SK-MEL-5 (cell line): ENCODE measurements around the gene OGFRL1. TPM values are rescaled to one million over a fixed set of nuclear protein-coding genes. Genes with fewer than 3 reads are reported as not detected.

Source experiments
- DNase-seq: peaks from one replicate; pipeline ENCODE4 v3.0.0-alpha.2; 2016; ENCODE audit warnings: low read depth, low spot score
- in situ Hi-C: cut with HindIII; loops from 2 replicates; pipeline ENCODE4 v1.10.0; 2016; ENCODE audit warnings: low sequenced_read_pairs, high pct_unique_total_duplicates, low pct_unique_long_range_greater_than_20kb
- total RNA-seq: library from RNA; depleted of rRNA; stranded (reverse); fragments of >200 nt; shearing (Covaris generic); gene quantifications from 2 replicates; pipeline ENCODE4 v1.2.3, GENCODE V29; 2014

Gene OGFRL1
- total RNA-seq, 1 experiment from 2014 or later: 6.4 TPM

- in situ Hi-C loops: no loop called here
Measured at GRCh38 chr6:71312089-71312488, 23.5 kb downstream of the OGFRL1 start.

DNA sequence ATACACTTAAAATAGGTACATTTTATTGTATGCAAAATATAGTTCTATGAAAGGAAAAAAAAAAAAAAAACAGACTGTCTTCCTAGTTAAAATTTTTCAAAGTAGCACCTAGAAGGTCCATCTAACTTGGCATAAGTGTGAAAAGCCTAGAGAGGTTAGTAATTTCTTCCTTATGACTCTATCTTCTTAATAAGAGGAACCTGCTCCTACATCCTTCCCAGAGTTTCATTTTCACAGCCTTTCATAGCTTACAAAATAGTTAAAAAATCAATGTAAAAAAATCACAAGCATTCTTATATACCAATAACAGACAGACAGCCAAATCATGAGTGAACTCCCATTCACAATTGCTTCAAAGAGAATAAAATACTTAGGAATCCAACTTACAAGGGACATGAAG, 28.8 kb downstream of the OGFRL1 start:
- no peak for DNase-seq
- in situ Hi-C loops: no loop called here

More at GRCh38 chr6:71312089-71312488, 23.5 kb downstream of the OGFRL1 start:
- DNase-seq: no peak

DNA sequence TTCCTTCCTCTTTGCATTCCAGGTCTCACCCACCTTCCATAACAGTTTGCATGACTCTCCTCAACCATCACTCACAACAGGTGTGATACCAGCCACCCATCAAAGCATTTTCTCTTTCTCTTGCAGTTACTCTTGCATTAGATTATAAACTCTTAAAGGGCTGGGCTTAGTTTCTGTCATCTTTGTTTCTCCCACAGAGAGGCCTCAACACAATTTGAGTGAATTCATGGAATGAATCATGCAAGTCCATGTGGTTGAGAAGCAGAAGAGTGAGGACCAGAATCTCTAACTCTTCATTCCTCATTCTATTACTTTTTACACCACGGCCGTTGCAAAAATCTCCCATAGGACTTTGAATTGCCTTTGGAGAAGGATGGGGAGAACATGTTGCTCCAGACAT, 31.4 kb downstream of the OGFRL1 start:
- in situ Hi-C loops: no loop called here
- no peak for DNase-seq

DNA sequence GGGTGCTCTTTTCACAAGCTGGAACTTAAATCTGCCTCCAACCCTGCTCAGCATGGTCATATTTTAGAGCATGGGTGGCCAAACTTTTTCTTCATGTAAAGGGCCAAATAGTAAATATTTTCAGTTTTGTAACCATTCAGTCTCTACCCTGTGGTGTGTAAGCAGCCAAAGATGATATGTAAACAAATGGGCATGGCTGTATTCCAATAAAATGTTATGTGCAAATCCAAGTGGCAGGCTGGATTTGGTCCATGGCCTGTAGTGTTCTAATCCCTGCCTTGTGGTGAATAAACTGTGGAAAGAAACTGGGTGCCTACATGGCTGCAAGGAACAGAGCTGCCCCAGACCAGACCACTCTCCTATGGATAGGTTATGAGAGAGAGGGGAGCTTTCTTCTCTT, 32.7 kb downstream of the OGFRL1 start:
- no peak for DNase-seq
- in situ Hi-C loops: no loop called here

GRCh38 chr6:71324194-71324785, 35.7 kb downstream of the OGFRL1 start:
- in situ Hi-C loops: no loop called here
- DNase-seq: no peak

- DNase-seq: no peak
- in situ Hi-C loops: no loop called here
Measured at GRCh38 chr6:71326611-71327010, 38.0 kb downstream of the OGFRL1 start.

- in situ Hi-C loops: no loop called here
- no peak for DNase-seq
Measured at GRCh38 chr6:71330501-71330900, 41.9 kb downstream of the OGFRL1 start.

- DNase-seq: no peak
- in situ Hi-C loops: no loop called here
Measured at GRCh38 chr6:71332012-71332411, 43.4 kb downstream of the OGFRL1 start.

GRCh38 chr6:71333050-71333449, 44.4 kb downstream of the OGFRL1 start:
- no peak for DNase-seq
- in situ Hi-C loops: no loop called here

DNA sequence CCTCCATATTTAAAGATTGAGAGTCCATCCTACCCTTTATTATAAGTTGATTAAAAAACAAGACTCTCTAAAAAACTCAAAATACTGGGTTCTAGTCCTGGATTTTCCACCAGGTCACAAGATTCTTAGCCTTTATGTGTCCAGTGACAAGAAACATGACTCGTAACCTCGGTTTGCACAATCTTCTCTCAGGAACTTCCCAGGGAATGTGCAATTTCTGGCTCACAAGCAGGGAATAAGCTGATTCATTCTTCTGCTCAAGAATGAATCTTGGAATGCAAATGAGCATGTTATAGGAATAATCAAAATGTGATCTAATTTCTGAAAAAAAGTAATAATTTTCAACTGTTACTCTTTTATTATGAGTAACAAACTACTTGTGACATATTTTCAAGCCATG, 45.1 kb downstream of the OGFRL1 start:
- in situ Hi-C loops: no loop called here
- DNase-seq: peak; percentile 16

- in situ Hi-C loops: no loop called here
- DNase-seq: no peak
Measured at GRCh38 chr6:71334768-71335167, 46.2 kb downstream of the OGFRL1 start.

DNA sequence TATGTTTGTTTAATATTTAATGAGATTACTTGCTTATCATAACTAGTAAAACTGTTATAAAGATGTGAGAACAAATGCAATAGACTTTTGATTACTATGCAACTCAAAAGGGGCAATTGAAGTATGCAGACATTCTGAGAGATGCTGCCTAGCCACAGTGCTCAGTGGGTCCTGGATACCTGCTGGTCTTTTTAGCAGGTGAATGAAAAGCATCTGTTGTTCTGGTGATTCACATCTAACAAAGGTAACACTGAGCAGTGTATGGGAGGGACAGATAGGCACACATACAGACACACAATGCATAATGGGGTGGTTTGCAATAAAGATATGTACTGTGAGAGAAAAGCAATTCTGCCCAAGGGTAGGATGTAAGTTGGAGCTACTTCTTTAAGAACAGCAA, 46.9 kb downstream of the OGFRL1 start:
- DNase-seq: peak; percentile 52
- in situ Hi-C loops: no loop called here

DNA sequence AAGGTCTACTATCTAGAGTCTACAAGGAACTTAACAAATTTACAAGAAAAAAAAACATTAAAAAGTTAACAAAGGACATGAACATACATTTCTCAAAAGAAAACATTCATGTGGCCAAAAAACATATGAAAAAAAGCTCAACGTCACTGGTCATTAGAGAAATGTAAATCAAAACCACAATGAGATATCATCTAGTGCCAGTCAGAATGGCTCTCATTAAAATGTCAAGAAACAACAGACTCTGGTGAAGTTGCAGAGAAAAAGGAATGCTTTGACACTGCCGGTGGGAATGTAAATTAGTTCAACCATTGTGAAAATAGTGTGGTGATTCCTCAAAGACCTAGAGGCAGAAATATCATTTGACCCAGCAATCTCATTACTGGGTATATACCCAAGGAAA, 48.3 kb downstream of the OGFRL1 start:
- in situ Hi-C loops: no loop called here

GRCh38 chr6:71338540-71339316, 50.1 kb downstream of the OGFRL1 start:
- DNase-seq: no peak

More for the DNA sequence above, 48.3 kb downstream of the OGFRL1 start:
- no peak for DNase-seq

GRCh38 chr6:71342772-71343171, 54.2 kb downstream of the OGFRL1 start:
- in situ Hi-C loops: no loop called here

More at GRCh38 chr6:71338540-71339316, 50.1 kb downstream of the OGFRL1 start:
- in situ Hi-C loops: no loop called here

DNA sequence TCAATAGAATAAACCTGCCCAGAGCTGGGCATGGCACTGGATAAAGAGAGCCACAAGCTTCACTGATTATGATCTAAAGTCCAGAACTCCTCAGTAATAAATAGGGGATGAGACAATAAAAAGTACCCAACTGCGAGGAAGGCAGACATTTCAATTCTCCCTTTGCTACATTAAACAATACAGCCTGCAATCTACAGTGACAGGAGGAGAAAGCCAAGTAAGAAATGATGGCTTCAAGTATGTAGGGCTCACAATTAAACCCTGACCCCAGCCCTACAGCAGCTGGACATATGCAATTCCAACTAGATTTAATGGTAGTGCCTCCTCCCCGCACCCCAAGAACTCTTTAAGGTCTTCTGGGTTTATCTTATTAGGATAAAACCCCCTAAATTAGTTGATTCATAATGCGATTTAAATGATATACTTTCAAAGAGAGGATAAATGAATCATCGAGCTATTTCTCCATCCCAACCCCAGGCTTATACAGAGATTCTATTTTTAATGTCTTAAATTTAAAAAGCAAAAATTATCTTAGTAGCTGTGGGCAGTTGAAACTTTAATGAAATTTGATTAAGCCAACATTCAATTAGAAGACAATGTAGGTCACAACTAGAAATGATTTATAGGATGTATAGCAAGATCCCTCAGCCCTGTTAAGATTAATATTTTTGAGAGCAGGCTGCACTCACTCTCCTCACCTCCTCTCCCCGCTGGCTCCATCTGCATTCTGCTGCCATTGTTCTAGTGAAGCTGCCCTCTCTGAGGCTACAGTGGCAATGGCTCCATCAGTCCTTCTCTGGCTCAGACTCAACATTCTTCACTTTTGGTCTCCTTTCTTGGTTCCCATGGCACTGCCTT, 57.1 kb downstream of the OGFRL1 start:
- no peak for DNase-seq
- in situ Hi-C loops: no loop called here

More at GRCh38 chr6:71342772-71343171, 54.2 kb downstream of the OGFRL1 start:
- DNase-seq: no peak

DNA sequence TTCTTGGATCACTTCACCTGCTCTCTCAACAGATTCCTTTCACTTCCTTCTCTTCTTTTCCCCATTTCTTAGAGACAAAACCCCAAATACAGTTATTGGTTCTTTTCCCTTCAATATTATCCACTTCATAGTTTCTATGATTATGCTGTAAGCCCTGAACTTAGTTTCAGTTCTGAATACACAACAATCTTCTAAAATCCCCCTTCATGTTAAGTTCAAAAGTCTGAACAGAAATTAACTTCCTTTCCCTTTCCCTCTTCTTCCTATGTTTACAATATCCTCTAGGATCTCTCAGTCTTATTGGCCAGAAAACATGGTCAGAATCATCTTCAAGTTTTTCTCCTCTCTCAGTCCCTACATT, 57.7 kb downstream of the OGFRL1 start:
- in situ Hi-C loops: no loop called here
- no peak for DNase-seq

DNA sequence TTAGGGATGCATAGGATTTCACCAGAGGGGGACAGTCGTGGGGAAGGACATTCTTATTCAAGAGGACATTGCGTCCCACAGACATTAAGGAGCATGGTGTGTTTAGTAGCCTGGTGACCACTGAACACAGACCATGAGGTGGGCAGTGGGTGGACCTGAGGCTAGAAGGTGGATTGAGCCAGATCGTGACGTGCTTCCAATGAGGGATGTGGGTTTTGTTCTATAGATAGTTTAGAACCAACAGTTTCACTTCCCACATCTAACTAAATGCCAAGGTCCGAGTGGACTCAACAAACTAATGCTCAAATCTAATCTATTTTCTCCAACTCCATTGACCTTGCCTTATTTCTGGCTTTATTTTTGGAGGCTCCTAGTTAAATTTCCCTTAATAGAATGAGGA, 58.5 kb downstream of the OGFRL1 start:
- in situ Hi-C loops: no loop called here
- no peak for DNase-seq
